Measurements from ENCODE around the gene MACROD2.
"Not testable (repeated sequence)": the region's sequence is repeated elsewhere in the genome, so short reads cannot be mapped to it uniquely, and the experiment has no call there.

Gene MACROD2

GRCh38 chr20:15805154-15805553 lies 1809.8 kb downstream of the MACROD2 start:
- in situ Hi-C loops (cut with MboI; ENCODE audit: low sequenced_read_pairs, unreplicated experiment), result no loop called here

GRCh38 chr20:15806105-15806504 lies 1810.8 kb downstream of the MACROD2 start:
- TF ChIP-seq CTCF (IDR thresholded peaks at IDR 0.05; ENCODE audit: borderline replicate concordance, control extremely low read depth, extremely low read depth, insufficient read depth, missing control alignments), result no peak
- no peak for DNase-seq (ENCODE audit: low spot score)
- in situ Hi-C loops (cut with MboI; ENCODE audit: low sequenced_read_pairs, unreplicated experiment), result no loop called here

More at GRCh38 chr20:15805154-15805553, 1809.8 kb downstream of the MACROD2 start:
- TF ChIP-seq CTCF (IDR thresholded peaks at IDR 0.05; ENCODE audit: borderline replicate concordance, control extremely low read depth, extremely low read depth, insufficient read depth, missing control alignments), result no peak
- DNase-seq (ENCODE audit: low spot score), result no peak

GRCh38 chr20:15807271-15807670 lies 1812.0 kb downstream of the MACROD2 start:
- DNase-seq (ENCODE audit: low spot score), result no peak
- in situ Hi-C loops (cut with MboI; ENCODE audit: low sequenced_read_pairs, unreplicated experiment), result no loop called here
- no peak for TF ChIP-seq CTCF (IDR thresholded peaks at IDR 0.05; ENCODE audit: borderline replicate concordance, control extremely low read depth, extremely low read depth, insufficient read depth, missing control alignments)

GRCh38 chr20:15807771-15808170 lies 1812.5 kb downstream of the MACROD2 start:
- DNase-seq (ENCODE audit: low spot score); in situ Hi-C loops (cut with MboI; ENCODE audit: low sequenced_read_pairs, unreplicated experiment): not testable (repeated sequence)

GRCh38 chr20:15811951-15812350 lies 1816.6 kb downstream of the MACROD2 start:
- no peak for TF ChIP-seq CTCF (IDR thresholded peaks at IDR 0.05; ENCODE audit: borderline replicate concordance, control extremely low read depth, extremely low read depth, insufficient read depth, missing control alignments)
- in situ Hi-C loops (cut with MboI; ENCODE audit: low sequenced_read_pairs, unreplicated experiment), result no loop called here
- DNase-seq (ENCODE audit: low spot score), result no peak

- in situ Hi-C loops (cut with MboI; ENCODE audit: low sequenced_read_pairs, unreplicated experiment), result no loop called here
- no peak for TF ChIP-seq CTCF (IDR thresholded peaks at IDR 0.05; ENCODE audit: borderline replicate concordance, control extremely low read depth, extremely low read depth, insufficient read depth, missing control alignments)
These were observed 1817.4 kb downstream of the MACROD2 start for GRCh38 chr20:15812696-15813095.

GRCh38 chr20:15814360-15814759 lies 1819.0 kb downstream of the MACROD2 start:
- TF ChIP-seq CTCF (IDR thresholded peaks at IDR 0.05; ENCODE audit: borderline replicate concordance, control extremely low read depth, extremely low read depth, insufficient read depth, missing control alignments), result no peak
- DNase-seq (ENCODE audit: low spot score), result no peak
- in situ Hi-C loops (cut with MboI; ENCODE audit: low sequenced_read_pairs, unreplicated experiment), result no loop called here

More at GRCh38 chr20:15812696-15813095, 1817.4 kb downstream of the MACROD2 start:
- no peak for DNase-seq (ENCODE audit: low spot score)

Data from GM13976 (cell line).